WTC11 (cell line): ENCODE measurements around the gene LIMCH1. TPM values are rescaled to one million over a fixed set of nuclear protein-coding genes. Genes with fewer than 3 reads are reported as not detected.
"Not testable (repeated sequence)": the region's sequence is repeated elsewhere in the genome, so short reads cannot be mapped to it uniquely, and the experiment has no call there.

Source experiments
- ATAC-seq: fragments of 200-7000 bp; cut with Tn5 transposase; 2 replicates; pipeline ENCODE4 v1.10.0; 2021; ENCODE audit warnings: mild to moderate bottlenecking, moderate library complexity
- CTCF ChIA-PET: fragments of 300-600 bp; sonication (Branson Sonifier 250); formaldehyde crosslinking; loops from one replicate; lab custom pipeline; 2021; ENCODE audit warnings: antibody characterized with exemption; lab: Charles Lee
- POLR2A ChIA-PET: fragments of 350-600 bp; sonication (Branson Sonifier 250); formaldehyde crosslinking; loops from one replicate; lab custom pipeline; 2021; ENCODE audit warnings: antibody characterized with exemption; lab: Charles Lee
- DNase-seq: peaks from one replicate; pipeline ENCODE4 v3.0.0; 2021; ENCODE audit warnings: low spot score
- H3K27ac Mint-ChIP-seq: 2 replicates; pipeline ENCODE4 v1.8.0; 2021; ENCODE audit warnings: mixed read lengths
- H3K27me3 Mint-ChIP-seq: 2 replicates; pipeline ENCODE4 v1.8.0; 2021; ENCODE audit warnings: low read depth, mild to moderate bottlenecking, moderate library complexity, mixed read lengths
- H3K36me3 Mint-ChIP-seq: 2 replicates; pipeline ENCODE4 v1.8.0; 2021; ENCODE audit warnings: mixed read lengths
- H3K4me1 Mint-ChIP-seq: 2 replicates; pipeline ENCODE4 v1.8.0; 2022; ENCODE audit warnings: mixed read lengths
- H3K4me3 Mint-ChIP-seq: 2 replicates; pipeline ENCODE4 v1.8.0; 2021; ENCODE audit warnings: mild to moderate bottlenecking, moderate library complexity, mixed read lengths
- H3K9me3 Mint-ChIP-seq: 2 replicates; pipeline ENCODE4 v1.8.0; 2021; ENCODE audit warnings: mixed read lengths
- AFF4 ChIP-seq: sonication (generic); formaldehyde crosslinking; IDR thresholded peaks from 2 replicates; pipeline ENCODE4 v1.8.1; 2023; ENCODE audit warnings: mild to moderate bottlenecking, missing genetic modification reagents, borderline replicate concordance
- ELF4 ChIP-seq: sonication (generic); formaldehyde crosslinking; IDR thresholded peaks from 2 replicates; pipeline ENCODE4 v1.8.1; 2022; ENCODE audit warnings: low read depth, mild to moderate bottlenecking, moderate library complexity, missing genetic modification reagents
- EMX1 ChIP-seq: fragments of 250-450 bp; sonication (Bioruptor Pico); IDR thresholded peaks from 2 replicates; pipeline ENCODE4 v1.8.0; 2021; ENCODE audit warnings: mild to moderate bottlenecking
- GTF2I ChIP-seq: fragments of 250-450 bp; sonication (Bioruptor Pico); conservative IDR thresholded peaks from 2 replicates; pipeline ENCODE4 v1.4.0; 2021; ENCODE audit warnings: mild to moderate bottlenecking
- NFATC4 ChIP-seq: fragments of 250-450 bp; sonication (Bioruptor Pico); IDR thresholded peaks from 2 replicates; pipeline ENCODE4 v1.9.0; 2021; ENCODE audit warnings: mild to moderate bottlenecking
- NFYB ChIP-seq: sonication (generic); formaldehyde crosslinking; conservative IDR thresholded peaks from 2 replicates; pipeline ENCODE4 v1.8.0; 2022; ENCODE audit warnings: low read depth, missing genetic modification reagents
- NR1H2 ChIP-seq: sonication (generic); formaldehyde crosslinking; IDR thresholded peaks from 2 replicates; pipeline ENCODE4 v1.9.0; 2021; ENCODE audit warnings: mild to moderate bottlenecking, moderate library complexity, missing genetic modification reagents
- PRRX2 ChIP-seq: fragments of 250-450 bp; sonication (Bioruptor Pico); IDR thresholded peaks from 2 replicates; pipeline ENCODE4 v1.8.0; 2021; ENCODE audit warnings: mild to moderate bottlenecking
- SP1 ChIP-seq: sonication (generic); formaldehyde crosslinking; conservative IDR thresholded peaks from 2 replicates; pipeline ENCODE4 v1.8.1; 2022; ENCODE audit warnings: missing genetic modification reagents
- ZBTB21 ChIP-seq: sonication (generic); formaldehyde crosslinking; IDR thresholded peaks from 2 replicates; pipeline ENCODE4 v1.8.1; 2023; ENCODE audit warnings: mild to moderate bottlenecking, missing genetic modification reagents, borderline replicate concordance
- ZNF138 ChIP-seq: sonication (generic); formaldehyde crosslinking; conservative IDR thresholded peaks from 2 replicates; pipeline ENCODE4 v1.8.1; 2022; ENCODE audit warnings: mild to moderate bottlenecking, moderate library complexity, missing genetic modification reagents
- ZNF317 ChIP-seq: sonication (generic); formaldehyde crosslinking; IDR thresholded peaks from 2 replicates; pipeline ENCODE4 v1.8.1; 2023; ENCODE audit warnings: low read depth, mild to moderate bottlenecking, moderate library complexity, missing genetic modification reagents, borderline replicate concordance
- ZNF423 ChIP-seq: fragments of 250-450 bp; sonication (Bioruptor Pico); IDR thresholded peaks from 2 replicates; pipeline ENCODE4 v2.1.2; 2022; ENCODE audit warnings: mild to moderate bottlenecking, moderate library complexity
- total RNA-seq: library from RNA; stranded (reverse); gene quantifications from 3 replicates; pipeline ENCODE4 v1.2.3, GENCODE V29; 2021
- TF ChIP-seq, protein P1 (sequence below): fragments of 250-450 bp; sonication (Bioruptor Pico); IDR thresholded peaks from 2 replicates; pipeline ENCODE4 v1.9.0; 2021; ENCODE audit warnings: mild to moderate bottlenecking, borderline replicate concordance
- TF ChIP-seq, protein P2 (sequence below): sonication (generic); formaldehyde crosslinking; conservative IDR thresholded peaks from 2 replicates; pipeline ENCODE4 v1.8.1; 2022; ENCODE audit warnings: mild to moderate bottlenecking, missing genetic modification reagents
- TF ChIP-seq, protein P3 (sequence below): sonication (generic); formaldehyde crosslinking; IDR thresholded peaks from 2 replicates; pipeline ENCODE4 v1.8.0; 2023; ENCODE audit warnings: mild to moderate bottlenecking, missing genetic modification reagents
- TF ChIP-seq, protein P4 (sequence below): fragments of 250-450 bp; sonication (Bioruptor Pico); IDR thresholded peaks from 2 replicates; pipeline ENCODE4 v1.9.0; 2021; ENCODE audit warnings: mild to moderate bottlenecking

The LIMCH1 gene
- total RNA-seq, 1 experiment from 2014 or later: 0.92 TPM

DNA sequence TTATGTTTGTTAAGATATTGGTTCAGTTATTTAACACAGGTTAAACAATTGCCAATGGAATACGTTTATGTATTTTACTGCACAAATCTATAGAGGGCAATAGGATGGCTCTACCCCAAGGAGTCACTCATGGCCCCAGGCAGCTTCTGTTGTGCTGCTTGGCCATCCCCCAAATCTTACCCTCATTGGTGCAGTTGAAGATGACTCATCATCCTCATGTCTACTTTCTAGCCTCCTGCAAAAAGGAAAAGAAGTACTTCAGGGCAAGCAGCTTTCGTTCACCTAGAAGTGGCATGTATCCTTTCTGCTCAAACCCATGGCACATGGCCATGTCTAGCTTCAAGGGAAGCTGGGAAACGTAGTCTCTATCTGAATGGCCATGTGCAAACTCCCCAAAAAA lies 196.4 kb downstream of the LIMCH1 start (continued):
- TF ChIP-seq, protein P1, sequence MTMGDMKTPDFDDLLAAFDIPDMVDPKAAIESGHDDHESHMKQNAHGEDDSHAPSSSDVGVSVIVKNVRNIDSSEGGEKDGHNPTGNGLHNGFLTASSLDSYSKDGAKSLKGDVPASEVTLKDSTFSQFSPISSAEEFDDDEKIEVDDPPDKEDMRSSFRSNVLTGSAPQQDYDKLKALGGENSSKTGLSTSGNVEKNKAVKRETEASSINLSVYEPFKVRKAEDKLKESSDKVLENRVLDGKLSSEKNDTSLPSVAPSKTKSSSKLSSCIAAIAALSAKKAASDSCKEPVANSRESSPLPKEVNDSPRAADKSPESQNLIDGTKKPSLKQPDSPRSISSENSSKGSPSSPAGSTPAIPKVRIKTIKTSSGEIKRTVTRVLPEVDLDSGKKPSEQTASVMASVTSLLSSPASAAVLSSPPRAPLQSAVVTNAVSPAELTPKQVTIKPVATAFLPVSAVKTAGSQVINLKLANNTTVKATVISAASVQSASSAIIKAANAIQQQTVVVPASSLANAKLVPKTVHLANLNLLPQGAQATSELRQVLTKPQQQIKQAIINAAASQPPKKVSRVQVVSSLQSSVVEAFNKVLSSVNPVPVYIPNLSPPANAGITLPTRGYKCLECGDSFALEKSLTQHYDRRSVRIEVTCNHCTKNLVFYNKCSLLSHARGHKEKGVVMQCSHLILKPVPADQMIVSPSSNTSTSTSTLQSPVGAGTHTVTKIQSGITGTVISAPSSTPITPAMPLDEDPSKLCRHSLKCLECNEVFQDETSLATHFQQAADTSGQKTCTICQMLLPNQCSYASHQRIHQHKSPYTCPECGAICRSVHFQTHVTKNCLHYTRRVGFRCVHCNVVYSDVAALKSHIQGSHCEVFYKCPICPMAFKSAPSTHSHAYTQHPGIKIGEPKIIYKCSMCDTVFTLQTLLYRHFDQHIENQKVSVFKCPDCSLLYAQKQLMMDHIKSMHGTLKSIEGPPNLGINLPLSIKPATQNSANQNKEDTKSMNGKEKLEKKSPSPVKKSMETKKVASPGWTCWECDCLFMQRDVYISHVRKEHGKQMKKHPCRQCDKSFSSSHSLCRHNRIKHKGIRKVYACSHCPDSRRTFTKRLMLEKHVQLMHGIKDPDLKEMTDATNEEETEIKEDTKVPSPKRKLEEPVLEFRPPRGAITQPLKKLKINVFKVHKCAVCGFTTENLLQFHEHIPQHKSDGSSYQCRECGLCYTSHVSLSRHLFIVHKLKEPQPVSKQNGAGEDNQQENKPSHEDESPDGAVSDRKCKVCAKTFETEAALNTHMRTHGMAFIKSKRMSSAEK (CRISPR knock-in tag): no peak
- TF ChIP-seq, protein P2, sequence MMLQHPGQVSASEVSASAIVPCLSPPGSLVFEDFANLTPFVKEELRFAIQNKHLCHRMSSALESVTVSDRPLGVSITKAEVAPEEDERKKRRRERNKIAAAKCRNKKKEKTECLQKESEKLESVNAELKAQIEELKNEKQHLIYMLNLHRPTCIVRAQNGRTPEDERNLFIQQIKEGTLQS (CRISPR knock-in tag): no peak
- no peak for TF ChIP-seq PRRX2
- no peak for TF ChIP-seq ZNF317 (CRISPR knock-in tag)
- no peak for TF ChIP-seq NFATC4
- TF ChIP-seq, protein P3, sequence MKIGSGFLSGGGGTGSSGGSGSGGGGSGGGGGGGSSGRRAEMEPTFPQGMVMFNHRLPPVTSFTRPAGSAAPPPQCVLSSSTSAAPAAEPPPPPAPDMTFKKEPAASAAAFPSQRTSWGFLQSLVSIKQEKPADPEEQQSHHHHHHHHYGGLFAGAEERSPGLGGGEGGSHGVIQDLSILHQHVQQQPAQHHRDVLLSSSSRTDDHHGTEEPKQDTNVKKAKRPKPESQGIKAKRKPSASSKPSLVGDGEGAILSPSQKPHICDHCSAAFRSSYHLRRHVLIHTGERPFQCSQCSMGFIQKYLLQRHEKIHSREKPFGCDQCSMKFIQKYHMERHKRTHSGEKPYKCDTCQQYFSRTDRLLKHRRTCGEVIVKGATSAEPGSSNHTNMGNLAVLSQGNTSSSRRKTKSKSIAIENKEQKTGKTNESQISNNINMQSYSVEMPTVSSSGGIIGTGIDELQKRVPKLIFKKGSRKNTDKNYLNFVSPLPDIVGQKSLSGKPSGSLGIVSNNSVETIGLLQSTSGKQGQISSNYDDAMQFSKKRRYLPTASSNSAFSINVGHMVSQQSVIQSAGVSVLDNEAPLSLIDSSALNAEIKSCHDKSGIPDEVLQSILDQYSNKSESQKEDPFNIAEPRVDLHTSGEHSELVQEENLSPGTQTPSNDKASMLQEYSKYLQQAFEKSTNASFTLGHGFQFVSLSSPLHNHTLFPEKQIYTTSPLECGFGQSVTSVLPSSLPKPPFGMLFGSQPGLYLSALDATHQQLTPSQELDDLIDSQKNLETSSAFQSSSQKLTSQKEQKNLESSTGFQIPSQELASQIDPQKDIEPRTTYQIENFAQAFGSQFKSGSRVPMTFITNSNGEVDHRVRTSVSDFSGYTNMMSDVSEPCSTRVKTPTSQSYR (CRISPR knock-in tag): no peak
- no peak for TF ChIP-seq ZNF138 (CRISPR knock-in tag)
- no peak for TF ChIP-seq NFYB (CRISPR knock-in tag)
- TF ChIP-seq ZBTB21: no peak
- TF ChIP-seq NR1H2 (CRISPR knock-in tag): no peak
- TF ChIP-seq, all 79 proteins: peak for 0

GRCh38 chr4:41737491-41737890 lies 199.5 kb downstream of the LIMCH1 start:
- DNase-seq, H3K4me1 Mint-ChIP-seq, POLR2A ChIA-PET, H3K27ac Mint-ChIP-seq, H3K9me3 Mint-ChIP-seq, ATAC-seq, H3K36me3 Mint-ChIP-seq, H3K4me3 Mint-ChIP-seq: not testable (repeated sequence)
- H3K27me3 Mint-ChIP-seq: peaks cover 83% of the 10 kb centered on the region
- CTCF ChIA-PET: interaction anchor here (0.6 kb wide), 1 partner anchor 28 kb away, joined by 3 read pairs; no protein-coding TSS in a partner anchor

- no peaks in the 10 kb centered on the region for H3K36me3 Mint-ChIP-seq
- H3K4me3 Mint-ChIP-seq: no peak overlapping the region
- H3K27ac Mint-ChIP-seq: no peak overlapping the region
- DNase-seq (no peak), ATAC-seq (no peak)
- TF ChIP-seq GTF2I (CRISPR knock-in tag) (no peak), ELF4 (CRISPR knock-in tag) (no peak), AFF4 (CRISPR knock-in tag) (no peak), ZNF423 (CRISPR knock-in tag) (no peak), EMX1 (no peak), SP1 (no peak), ZNF138 (CRISPR knock-in tag) (no peak), ZBTB21 (no peak)
- TF ChIP-seq, protein P4, sequence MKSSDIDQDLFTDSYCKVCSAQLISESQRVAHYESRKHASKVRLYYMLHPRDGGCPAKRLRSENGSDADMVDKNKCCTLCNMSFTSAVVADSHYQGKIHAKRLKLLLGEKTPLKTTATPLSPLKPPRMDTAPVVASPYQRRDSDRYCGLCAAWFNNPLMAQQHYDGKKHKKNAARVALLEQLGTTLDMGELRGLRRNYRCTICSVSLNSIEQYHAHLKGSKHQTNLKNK (CRISPR knock-in tag): no peak
- H3K27me3 Mint-ChIP-seq: peaks cover 91% of the 10 kb centered on the region
- ChIA-PET CTCF (no interaction called here), POLR2A (no interaction called here)
- peaks cover 16% of the 10 kb centered on the region for H3K4me1 Mint-ChIP-seq
- H3K9me3 Mint-ChIP-seq: no peaks in the 10 kb centered on the region
Measured at GRCh38 chr4:41741354-41741753, 203.4 kb downstream of the LIMCH1 start.
